Activated naive CD8-positive, alpha-beta T cell (primary cell): ENCODE data around the gene LRRC10B.

Experiments
- H3K27ac Mint-ChIP-seq: one replicate; pipeline ENCODE4 v1.8.0; 2021; ENCODE audit warnings: mixed read lengths
- H3K27me3 Mint-ChIP-seq: one replicate; pipeline ENCODE4 v1.8.0; 2021; ENCODE audit warnings: mixed read lengths
- H3K36me3 Mint-ChIP-seq: one replicate; pipeline ENCODE4 v1.8.0; 2021; ENCODE audit warnings: mixed read lengths
- H3K4me1 Mint-ChIP-seq: one replicate; pipeline ENCODE4 v1.8.0; 2021; ENCODE audit warnings: low read depth, mixed read lengths
- H3K4me3 Mint-ChIP-seq: one replicate; pipeline ENCODE4 v1.8.0; 2021; ENCODE audit warnings: mild to moderate bottlenecking, mixed read lengths
- H3K9me3 Mint-ChIP-seq: one replicate; pipeline ENCODE4 v1.8.0; 2021; ENCODE audit warnings: low read depth, mixed read lengths

Gene LRRC10B

GRCh38 chr11:61526229-61526628 is 17.7 kb downstream of the LRRC10B start:
- no peak overlapping the region for H3K27ac Mint-ChIP-seq
- peaks cover 6% of the 10 kb centered on the region for H3K27me3 Mint-ChIP-seq
- H3K4me1 Mint-ChIP-seq, result no peaks in the 10 kb centered on the region
- no peak overlapping the region for H3K4me3 Mint-ChIP-seq
- H3K9me3 Mint-ChIP-seq, result no peaks in the 10 kb centered on the region
- no peaks in the 10 kb centered on the region for H3K36me3 Mint-ChIP-seq

GRCh38 chr11:61526956-61527731 is 18.6 kb downstream of the LRRC10B start:
- H3K27me3 Mint-ChIP-seq, result peaks cover 6% of the 10 kb centered on the region
- no peaks in the 10 kb centered on the region for H3K36me3 Mint-ChIP-seq
- no peaks in the 10 kb centered on the region for H3K4me1 Mint-ChIP-seq
- no peaks in the 10 kb centered on the region for H3K9me3 Mint-ChIP-seq
- no peak overlapping the region for H3K4me3 Mint-ChIP-seq
- no peak overlapping the region for H3K27ac Mint-ChIP-seq

- no peak overlapping the region for H3K27ac Mint-ChIP-seq
- no peaks in the 10 kb centered on the region for H3K9me3 Mint-ChIP-seq
- no peaks in the 10 kb centered on the region for H3K36me3 Mint-ChIP-seq
- H3K27me3 Mint-ChIP-seq, result peaks cover 6% of the 10 kb centered on the region
- no peak overlapping the region for H3K4me3 Mint-ChIP-seq
- no peaks in the 10 kb centered on the region for H3K4me1 Mint-ChIP-seq
Measured at GRCh38 chr11:61528114-61528513, 19.6 kb downstream of the LRRC10B start.

GRCh38 chr11:61529537-61530225 is 21.1 kb downstream of the LRRC10B start:
- Mint-ChIP-seq H3K9me3 (no peaks in the 10 kb centered on the region), H3K4me3 (no peak overlapping the region), H3K4me1 (no peaks in the 10 kb centered on the region), H3K36me3 (no peaks in the 10 kb centered on the region), H3K27ac (no peak overlapping the region), H3K27me3 (peaks cover 6% of the 10 kb centered on the region)

- H3K36me3 Mint-ChIP-seq, result no peaks in the 10 kb centered on the region
- no peaks in the 10 kb centered on the region for H3K4me1 Mint-ChIP-seq
- no peak overlapping the region for H3K27ac Mint-ChIP-seq
- no peak overlapping the region for H3K4me3 Mint-ChIP-seq
- no peaks in the 10 kb centered on the region for H3K9me3 Mint-ChIP-seq
- H3K27me3 Mint-ChIP-seq, result peaks cover 8% of the 10 kb centered on the region
Measured at GRCh38 chr11:61531044-61531443, 22.5 kb downstream of the LRRC10B start.

- peaks cover 8% of the 10 kb centered on the region for H3K27me3 Mint-ChIP-seq
- no peaks in the 10 kb centered on the region for H3K9me3 Mint-ChIP-seq
- no peak overlapping the region for H3K4me3 Mint-ChIP-seq
- no peaks in the 10 kb centered on the region for H3K4me1 Mint-ChIP-seq
- no peak overlapping the region for H3K27ac Mint-ChIP-seq
- no peaks in the 10 kb centered on the region for H3K36me3 Mint-ChIP-seq
Measured at GRCh38 chr11:61532134-61533038, 23.8 kb downstream of the LRRC10B start.

GRCh38 chr11:61533039-61533375 is 24.5 kb downstream of the LRRC10B start:
- Mint-ChIP-seq H3K4me3 (no peak overlapping the region), H3K27me3 (peaks cover 5% of the 10 kb centered on the region), H3K9me3 (no peaks in the 10 kb centered on the region)

GRCh38 chr11:61533401-61533800 is 24.9 kb downstream of the LRRC10B start:
- H3K9me3 Mint-ChIP-seq, result no peaks in the 10 kb centered on the region
- no peak overlapping the region for H3K27ac Mint-ChIP-seq
- H3K4me3 Mint-ChIP-seq, result no peak overlapping the region
- no peaks in the 10 kb centered on the region for H3K36me3 Mint-ChIP-seq
- no peaks in the 10 kb centered on the region for H3K4me1 Mint-ChIP-seq
- H3K27me3 Mint-ChIP-seq, result peaks cover 5% of the 10 kb centered on the region

More at GRCh38 chr11:61533039-61533375, 24.5 kb downstream of the LRRC10B start:
- H3K27ac Mint-ChIP-seq, result no peak overlapping the region
- H3K36me3 Mint-ChIP-seq, result no peaks in the 10 kb centered on the region
- H3K4me1 Mint-ChIP-seq, result no peaks in the 10 kb centered on the region

- no peaks in the 10 kb centered on the region for H3K9me3 Mint-ChIP-seq
- H3K4me1 Mint-ChIP-seq, result no peaks in the 10 kb centered on the region
- no peak overlapping the region for H3K27ac Mint-ChIP-seq
- H3K36me3 Mint-ChIP-seq, result no peaks in the 10 kb centered on the region
- peaks cover 3% of the 10 kb centered on the region for H3K27me3 Mint-ChIP-seq
- H3K4me3 Mint-ChIP-seq, result no peak overlapping the region
Measured at GRCh38 chr11:61534025-61534932, 25.7 kb downstream of the LRRC10B start.

- H3K4me1 Mint-ChIP-seq, result no peaks in the 10 kb centered on the region
- H3K4me3 Mint-ChIP-seq, result no peak overlapping the region
- H3K36me3 Mint-ChIP-seq, result no peaks in the 10 kb centered on the region
- H3K9me3 Mint-ChIP-seq, result no peaks in the 10 kb centered on the region
- H3K27ac Mint-ChIP-seq, result no peak overlapping the region
- peaks cover 4% of the 10 kb centered on the region for H3K27me3 Mint-ChIP-seq
Measured at GRCh38 chr11:61534933-61535839, 26.6 kb downstream of the LRRC10B start.

GRCh38 chr11:61535998-61536675 is 27.6 kb downstream of the LRRC10B start:
- no peak overlapping the region for H3K4me3 Mint-ChIP-seq

GRCh38 chr11:61536676-61537270 is 28.2 kb downstream of the LRRC10B start:
- Mint-ChIP-seq H3K4me1 (no peaks in the 10 kb centered on the region), H3K4me3 (no peak overlapping the region), H3K27me3 (peaks cover 5% of the 10 kb centered on the region), H3K36me3 (no peaks in the 10 kb centered on the region), H3K9me3 (no peaks in the 10 kb centered on the region), H3K27ac (no peak overlapping the region)

More at GRCh38 chr11:61535998-61536675, 27.6 kb downstream of the LRRC10B start:
- Mint-ChIP-seq H3K36me3 (no peaks in the 10 kb centered on the region), H3K9me3 (no peaks in the 10 kb centered on the region), H3K4me1 (no peaks in the 10 kb centered on the region), H3K27ac (no peak overlapping the region), H3K27me3 (peaks cover 4% of the 10 kb centered on the region)

- Mint-ChIP-seq H3K27ac (no peak overlapping the region), H3K36me3 (no peaks in the 10 kb centered on the region), H3K9me3 (no peaks in the 10 kb centered on the region), H3K27me3 (peaks cover 5% of the 10 kb centered on the region), H3K4me1 (no peaks in the 10 kb centered on the region), H3K4me3 (no peak overlapping the region)
Measured at GRCh38 chr11:61537326-61537725, 28.8 kb downstream of the LRRC10B start.
